Sigmoid colon (tissue), 3 donors: ENCODE results near the gene ADAMTS17.

ENCODE experiments used
- POLR2A ChIP-seq, 2 donors: fragments of 450-650 bp; IDR thresholded peaks; one replicate each; pipeline ENCODE4 v1.6.1; 2016; ENCODE audit warnings: antibody characterized with exemption in 2 of 2, mild to moderate bottlenecking in 2 of 2, moderate library complexity in 2 of 2
- TF ChIP-seq, protein P1 (sequence below), 4 experiments: fragments of 450-650 bp in 3 of 4; fragments of 200-600 bp in 1 of 4; IDR thresholded peaks; one replicate each; pipeline ENCODE4 v1.5.1; 2016 to 2019; ENCODE audit warnings: antibody characterized with exemption in 4 of 4, mild to moderate bottlenecking in 3 of 4, moderate library complexity in 2 of 4

- TF ChIP-seq, protein P1, sequence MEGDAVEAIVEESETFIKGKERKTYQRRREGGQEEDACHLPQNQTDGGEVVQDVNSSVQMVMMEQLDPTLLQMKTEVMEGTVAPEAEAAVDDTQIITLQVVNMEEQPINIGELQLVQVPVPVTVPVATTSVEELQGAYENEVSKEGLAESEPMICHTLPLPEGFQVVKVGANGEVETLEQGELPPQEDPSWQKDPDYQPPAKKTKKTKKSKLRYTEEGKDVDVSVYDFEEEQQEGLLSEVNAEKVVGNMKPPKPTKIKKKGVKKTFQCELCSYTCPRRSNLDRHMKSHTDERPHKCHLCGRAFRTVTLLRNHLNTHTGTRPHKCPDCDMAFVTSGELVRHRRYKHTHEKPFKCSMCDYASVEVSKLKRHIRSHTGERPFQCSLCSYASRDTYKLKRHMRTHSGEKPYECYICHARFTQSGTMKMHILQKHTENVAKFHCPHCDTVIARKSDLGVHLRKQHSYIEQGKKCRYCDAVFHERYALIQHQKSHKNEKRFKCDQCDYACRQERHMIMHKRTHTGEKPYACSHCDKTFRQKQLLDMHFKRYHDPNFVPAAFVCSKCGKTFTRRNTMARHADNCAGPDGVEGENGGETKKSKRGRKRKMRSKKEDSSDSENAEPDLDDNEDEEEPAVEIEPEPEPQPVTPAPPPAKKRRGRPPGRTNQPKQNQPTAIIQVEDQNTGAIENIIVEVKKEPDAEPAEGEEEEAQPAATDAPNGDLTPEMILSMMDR (IDR thresholded peaks at IDR 0.05) = no peak
- TF ChIP-seq POLR2A (IDR thresholded peaks at IDR 0.05) = no peak
Measured at GRCh38 chr15:100208921-100209603, 132.7 kb downstream of the ADAMTS17 start.
